Right lobe of liver (tissue), 6 donors: ENCODE results near the gene PRLH. TPM values are rescaled to one million over a fixed set of nuclear protein-coding genes. Genes with fewer than 3 reads are reported as not detected.
A peak's percentile ranks its signal among the peaks of the same experiment; 100 is the strongest.

ENCODE experiments used
- ATAC-seq, 4 donors: fragments of 200-7000 bp; cut with Tn5 transposase; one replicate each; pipeline ENCODE4 v1.9.1; 2020; ENCODE audit warnings: mild to moderate bottlenecking in 4 of 4, moderate library complexity in 4 of 4
- DNase-seq, 3 donors: peaks; one replicate each; pipeline ENCODE4 v3.0.0-alpha.2; 2020
- H3K27ac ChIP-seq, 3 donors: fragments of 200-600 bp; one replicate each; pipeline ENCODE4 v1.8.0; 2022
- H3K27me3 ChIP-seq, 2 donors: fragments of 200-600 bp; one replicate each; pipeline ENCODE4 v1.8.0; 2022
- H3K36me3 ChIP-seq, 4 donors: fragments of 200-600 bp; sonication (generic) in 1 of 4; one replicate each; pipeline versions ENCODE4 v1.5.1 to v1.8.0; 2017 to 2022; ENCODE audit warnings: control low read depth in 1 of 4
- H3K4me1 ChIP-seq, 4 donors: fragments of 200-600 bp; sonication (generic) in 1 of 4; one replicate each; pipeline versions ENCODE4 v1.5.1 to v1.8.0; 2017 to 2022; ENCODE audit warnings: control low read depth in 1 of 4
- H3K4me3 ChIP-seq, 3 donors: fragments of 200-600 bp; one replicate each; pipeline ENCODE4 v1.8.0; 2022
- H3K9me3 ChIP-seq, 4 donors: fragments of 200-600 bp; sonication (generic) in 1 of 4; one replicate each; pipeline versions ENCODE4 v1.5.1 to v1.8.0; 2017 to 2022; ENCODE audit warnings: control low read depth in 1 of 4
- POLR2A ChIP-seq: fragments of 450-650 bp; IDR thresholded peaks from one replicate; pipeline ENCODE4 v1.6.1; 2017; ENCODE audit warnings: antibody characterized with exemption, mild to moderate bottlenecking
- WGBS: methylation state at CpG from one replicate; pipeline ENCODE4 v1.1.6; 2018; ENCODE audit warnings: low coverage, low lambda C conversion rate; ENCODE audit not compliant: insufficient coverage; ENCODE audit errors: missing lambda C conversion rate; 5-methylcytosine and 5-hydroxymethylcytosine counted together
- intact Hi-C, 2 donors: fragments of 100-400 bp; cut with DNase I; formaldehyde crosslinking; loops; one replicate each; pipeline versions ENCODE4 v1.11.2 to v1.14.1; 2022
- total RNA-seq, 6 experiments: library from RNA; depleted of rRNA in 2 of 6; stranded (reverse); fragments of >200 nt in 2 of 6; fragmentation: NEBNext Ultra II Directional in 3 of 6; extraction: Animal tissue kit (Norgen Biotek cat#: 25700) in 3 of 6; gene quantifications; one replicate each; pipeline versions ENCODE4 v1.1.0 to v1.2.4, GENCODE V29; 2016 to 2023
- TF ChIP-seq, protein P1 (sequence below), 4 donors: fragments of 200-600 bp in 3 of 4; fragments of 450-650 bp in 1 of 4; IDR thresholded peaks; one replicate each; pipeline versions ENCODE4 v1.5.1 to v1.8.0; 2016 to 2022; ENCODE audit warnings: antibody characterized with exemption in 4 of 4, mild to moderate bottlenecking in 2 of 4
- donor health status: DM: no; HTN: yes; CAD: no.
- donor health status: DM: no; HTN: no; CAD: no.
- donor health status: DM: no; HTN: no; CAD: no.
- donor health status: DM: no; HTN: yes; CAD: no.
- donor health status: DM: no; HTN: yes; CAD: no.

Gene PRLH
- total RNA-seq, 6 experiments from 2014 or later, result not detected

DNA sequence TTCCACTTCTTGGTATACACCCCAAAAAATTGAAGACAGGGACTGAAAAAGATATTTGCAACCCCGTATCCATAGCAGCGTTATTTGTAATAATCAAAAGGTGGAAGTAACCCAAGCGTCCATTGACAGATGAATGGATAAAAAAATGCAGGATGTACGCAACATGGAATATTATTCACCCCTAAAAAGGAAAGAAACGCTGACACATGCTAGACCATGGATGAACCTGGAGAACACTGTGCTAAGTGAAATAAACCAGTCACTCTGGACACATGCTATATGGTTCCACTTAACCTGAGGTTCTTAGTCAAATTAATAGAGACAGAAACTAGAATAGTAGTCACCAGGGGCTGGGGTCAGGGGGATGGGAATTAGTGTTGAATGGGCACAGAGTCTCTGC is 38.6 kb upstream of the PRLH start:
- no peak overlapping the region for H3K4me3 ChIP-seq
- no peak for ATAC-seq
- H3K9me3 ChIP-seq, result no peaks in the 10 kb centered on the region
- no peak for DNase-seq
- intact Hi-C loops, result no loop called here
- H3K36me3 ChIP-seq, result peaks cover 0 to 25% (median 10%) of the 10 kb centered on the region in 4 donors
- H3K27ac ChIP-seq, result no peak overlapping the region
- peaks cover 0 to 14% (median 6%) of the 10 kb centered on the region in 4 donors for H3K4me1 ChIP-seq
- no peaks in the 10 kb centered on the region for H3K27me3 ChIP-seq
- 85% methylated on average over 5 of the region's 5 CpGs for WGBS
- TF ChIP-seq POLR2A, result no peak
- TF ChIP-seq, protein P1, sequence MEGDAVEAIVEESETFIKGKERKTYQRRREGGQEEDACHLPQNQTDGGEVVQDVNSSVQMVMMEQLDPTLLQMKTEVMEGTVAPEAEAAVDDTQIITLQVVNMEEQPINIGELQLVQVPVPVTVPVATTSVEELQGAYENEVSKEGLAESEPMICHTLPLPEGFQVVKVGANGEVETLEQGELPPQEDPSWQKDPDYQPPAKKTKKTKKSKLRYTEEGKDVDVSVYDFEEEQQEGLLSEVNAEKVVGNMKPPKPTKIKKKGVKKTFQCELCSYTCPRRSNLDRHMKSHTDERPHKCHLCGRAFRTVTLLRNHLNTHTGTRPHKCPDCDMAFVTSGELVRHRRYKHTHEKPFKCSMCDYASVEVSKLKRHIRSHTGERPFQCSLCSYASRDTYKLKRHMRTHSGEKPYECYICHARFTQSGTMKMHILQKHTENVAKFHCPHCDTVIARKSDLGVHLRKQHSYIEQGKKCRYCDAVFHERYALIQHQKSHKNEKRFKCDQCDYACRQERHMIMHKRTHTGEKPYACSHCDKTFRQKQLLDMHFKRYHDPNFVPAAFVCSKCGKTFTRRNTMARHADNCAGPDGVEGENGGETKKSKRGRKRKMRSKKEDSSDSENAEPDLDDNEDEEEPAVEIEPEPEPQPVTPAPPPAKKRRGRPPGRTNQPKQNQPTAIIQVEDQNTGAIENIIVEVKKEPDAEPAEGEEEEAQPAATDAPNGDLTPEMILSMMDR (IDR thresholded peaks at IDR 0.05), result no peak

DNA sequence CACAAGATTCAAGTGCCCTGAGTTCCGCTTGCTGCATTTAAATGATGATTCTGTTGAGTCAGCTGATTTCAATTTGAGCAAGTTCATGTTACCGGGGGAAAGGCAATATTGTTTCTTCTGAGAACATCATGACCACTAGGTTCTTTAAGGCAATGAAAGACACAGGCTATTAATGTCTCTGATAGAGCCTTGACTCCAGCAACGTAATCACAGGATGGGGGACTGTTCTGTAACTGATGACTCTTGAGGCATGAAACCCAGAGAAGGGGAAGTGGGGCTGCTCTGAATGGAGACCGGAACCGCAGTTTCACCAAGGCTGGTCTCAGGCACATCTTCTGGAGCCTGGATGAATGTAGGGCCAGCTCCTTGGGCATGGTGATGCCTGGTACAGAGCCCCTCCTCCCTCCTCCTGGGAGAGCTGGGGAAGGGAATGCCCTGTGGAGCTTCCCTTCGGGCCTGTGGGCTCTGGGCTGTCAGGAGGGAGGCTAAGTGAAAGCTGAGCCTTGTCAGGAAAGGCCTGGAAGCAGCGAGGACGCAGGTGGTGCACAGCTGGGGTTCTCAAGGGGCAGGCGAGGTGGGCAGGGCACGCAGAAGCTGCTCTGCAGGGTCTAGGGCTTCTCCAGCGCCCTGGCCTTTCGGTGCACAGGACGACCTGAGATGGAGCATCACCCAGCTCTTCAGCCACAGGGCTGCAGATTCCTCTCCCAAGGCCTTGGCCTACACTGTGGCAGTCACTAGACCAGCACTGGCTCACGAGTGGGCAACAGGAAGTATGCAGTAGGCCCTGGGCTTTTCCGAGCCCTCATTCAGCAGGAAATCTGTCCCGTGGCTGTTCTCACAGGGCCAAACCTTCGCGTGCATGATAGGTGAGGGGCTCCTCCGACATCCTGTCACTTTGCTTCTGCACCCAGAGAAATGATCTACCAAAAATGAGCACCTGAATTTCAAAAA is 36.6 kb upstream of the PRLH start:
- 65% methylated on average over 3 of the region's 19 CpGs for WGBS
- Histone ChIP-seq H3K27ac (no peak overlapping the region), H3K27me3 (no peaks in the 10 kb centered on the region), H3K4me1 (peaks cover 0 to 5% (median 2%) of the 10 kb centered on the region in 4 donors), H3K9me3 (no peaks in the 10 kb centered on the region), H3K36me3 (peaks cover 0 to 25% (median 10%) of the 10 kb centered on the region in 4 donors), H3K4me3 (no peak overlapping the region)
- TF ChIP-seq POLR2A, result no peak
- TF ChIP-seq, protein P1 (IDR thresholded peaks at IDR 0.05), result no peak
- ATAC-seq (no peak), DNase-seq (no peak)
- intact Hi-C loops, result no loop called here

DNA sequence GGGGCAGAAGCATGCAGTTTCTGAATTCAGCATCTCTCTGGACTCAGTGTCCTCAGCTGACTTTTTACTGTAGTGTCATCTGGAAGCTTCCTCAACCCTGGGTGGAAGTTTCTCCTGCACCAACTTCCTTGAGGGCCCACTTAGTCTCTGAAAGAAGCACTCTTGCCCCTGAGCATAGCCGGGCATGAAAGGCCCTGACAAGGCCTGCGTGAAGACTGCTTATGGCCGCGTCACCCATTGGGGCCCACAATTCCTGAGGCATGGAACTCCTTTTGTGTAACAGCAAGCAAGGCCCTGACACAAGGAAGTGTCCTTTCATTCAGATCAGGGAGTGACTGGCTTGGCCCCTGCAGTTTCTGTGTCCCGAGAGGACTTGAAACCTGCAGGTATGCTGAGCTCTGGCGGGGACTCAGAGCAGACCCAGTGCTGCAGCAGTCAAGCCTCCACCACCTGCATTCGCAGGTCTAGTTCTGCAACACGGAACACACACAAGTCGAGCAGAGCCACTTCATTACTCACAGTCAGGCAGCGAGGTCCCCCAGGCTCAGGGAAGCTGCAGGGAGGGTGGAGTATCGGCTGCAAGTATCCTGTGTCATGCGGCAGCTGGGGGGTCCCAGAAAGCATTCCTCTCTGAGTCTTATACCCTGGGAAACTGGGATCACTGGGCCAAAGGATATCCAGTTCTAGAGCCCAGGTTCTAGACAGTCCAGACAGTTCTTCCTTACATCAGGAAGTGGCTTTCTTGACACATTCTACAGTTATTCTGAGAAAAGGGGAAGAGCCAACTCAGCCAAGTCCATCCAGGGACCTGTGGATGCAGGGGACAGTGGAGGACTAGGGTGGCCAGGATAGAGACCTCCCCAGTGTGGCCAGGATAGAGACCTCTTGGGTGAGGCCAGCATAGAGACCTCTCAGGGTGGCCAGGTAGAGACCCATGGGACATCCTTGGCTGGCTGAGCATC is 35.6 kb upstream of the PRLH start:
- H3K4me1 ChIP-seq, result no peaks in the 10 kb centered on the region
- no peak for TF ChIP-seq POLR2A
- TF ChIP-seq, protein P1 (IDR thresholded peaks at IDR 0.05), result no peak
- ATAC-seq (peak in 1 of 4 donors; percentile 17), DNase-seq (no peak)
- no peak overlapping the region for H3K4me3 ChIP-seq
- intact Hi-C loops, result no loop called here
- 100% methylated on average over 5 of the region's 12 CpGs for WGBS
- H3K27ac ChIP-seq, result no peak overlapping the region
- no peaks in the 10 kb centered on the region for H3K27me3 ChIP-seq
- H3K36me3 ChIP-seq, result peaks cover 0 to 25% (median 8%) of the 10 kb centered on the region in 4 donors
- H3K9me3 ChIP-seq, result no peaks in the 10 kb centered on the region

DNA sequence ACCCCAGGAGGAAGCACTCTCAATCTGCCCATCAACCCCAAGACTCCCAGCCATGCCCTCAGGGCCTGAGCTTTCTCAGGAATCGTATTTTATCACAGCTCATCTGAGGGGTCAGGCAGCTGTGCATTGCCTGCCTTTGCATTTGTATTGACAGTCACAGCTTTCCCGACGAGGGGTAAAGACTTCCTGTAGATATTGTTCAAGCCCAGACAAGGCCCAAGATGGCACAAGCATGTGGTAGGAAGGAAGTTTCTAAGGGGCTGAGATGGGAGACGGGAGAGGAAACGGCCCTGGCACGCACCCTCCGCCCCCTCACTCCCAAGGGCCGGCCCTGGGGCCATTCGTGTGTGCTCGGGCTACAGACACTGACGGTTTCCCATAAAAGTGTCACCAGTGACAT is 34.2 kb upstream of the PRLH start:
- intact Hi-C loops, result no loop called here

More for the DNA sequence above, 34.2 kb upstream of the PRLH start:
- ATAC-seq (no peak), DNase-seq (no peak)
- H3K4me3 ChIP-seq, result no peak overlapping the region
- no peak for TF ChIP-seq POLR2A
- TF ChIP-seq, protein P1 (IDR thresholded peaks at IDR 0.05), result no peak
- no peaks in the 10 kb centered on the region for H3K4me1 ChIP-seq
- H3K36me3 ChIP-seq, result peaks cover 0 to 16% (median 5%) of the 10 kb centered on the region in 4 donors
- H3K9me3 ChIP-seq, result no peaks in the 10 kb centered on the region
- no peaks in the 10 kb centered on the region for H3K27me3 ChIP-seq
- 100% methylated on average over 2 of the region's 11 CpGs for WGBS
- no peak overlapping the region for H3K27ac ChIP-seq
